SKM-1 (cell line): ENCODE measurements around the gene LRRC75A.
"Not testable (repeated sequence)": the region's sequence is repeated elsewhere in the genome, so short reads cannot be mapped to it uniquely, and the experiment has no call there.

Experiments
- DNase-seq: peaks from one replicate; lab custom pipeline; 2025; ENCODE audit not compliant: unreplicated experiment; lab: John Stamatoyannopoulos, UW

The LRRC75A gene

GRCh38 chr17:16407911-16408588 lies 83.9 kb downstream of the LRRC75A start:
- DNase-seq: peak; percentile 40

- no peak for DNase-seq
Observed at GRCh38 chr17:16406742-16407674, 85.0 kb downstream of the LRRC75A start.

- not testable (repeated sequence) for DNase-seq
Observed at GRCh38 chr17:16403847-16404246, 88.1 kb downstream of the LRRC75A start.

GRCh38 chr17:16398270-16399267 lies 93.4 kb downstream of the LRRC75A start:
- DNase-seq: no peak

GRCh38 chr17:16396693-16397092 lies 95.3 kb downstream of the LRRC75A start:
- DNase-seq: not testable (repeated sequence)

- not testable (repeated sequence) for DNase-seq
Observed at GRCh38 chr17:16395887-16396286, 96.1 kb downstream of the LRRC75A start.

GRCh38 chr17:16392491-16392890 lies 99.5 kb downstream of the LRRC75A start:
- DNase-seq: not testable (repeated sequence)
